IPS-20b (cell line): Measurements from ENCODE around the gene GABARAPL2.

Experiments used
- H3K27ac ChIP-seq: one replicate; pipeline ENCODE4 v1.5.1; 2013; ENCODE audit warnings: low read length
- H3K27me3 ChIP-seq: 2 replicates; pipeline ENCODE4 v1.6.1; 2013; ENCODE audit warnings: mild to moderate bottlenecking, low read length, inconsistent platforms; ENCODE audit not compliant: insufficient read depth
- H3K36me3 ChIP-seq: 2 replicates; pipeline ENCODE4 v1.6.1; 2013; ENCODE audit warnings: low read depth, mild to moderate bottlenecking, inconsistent platforms, low read length, moderate library complexity; ENCODE audit not compliant: insufficient read depth
- H3K4me1 ChIP-seq: 2 replicates; pipeline ENCODE4 v1.6.1; 2013; ENCODE audit warnings: mild to moderate bottlenecking, control low read depth, inconsistent platforms, low read length, moderate library complexity; ENCODE audit not compliant: insufficient read depth
- H3K4me3 ChIP-seq: 2 replicates; pipeline ENCODE4 v1.5.1; 2013; ENCODE audit warnings: mild to moderate bottlenecking, low read length, inconsistent platforms
- H3K9ac ChIP-seq: 2 replicates; pipeline ENCODE4 v1.6.1; 2013; ENCODE audit warnings: low read depth, mild to moderate bottlenecking, inconsistent platforms, low read length, moderate library complexity
- H3K9me3 ChIP-seq: 2 replicates; pipeline ENCODE4 v1.6.1; 2013; ENCODE audit warnings: mild to moderate bottlenecking, low read depth, low read length, inconsistent platforms; ENCODE audit not compliant: insufficient read depth

The GABARAPL2 gene

DNA sequence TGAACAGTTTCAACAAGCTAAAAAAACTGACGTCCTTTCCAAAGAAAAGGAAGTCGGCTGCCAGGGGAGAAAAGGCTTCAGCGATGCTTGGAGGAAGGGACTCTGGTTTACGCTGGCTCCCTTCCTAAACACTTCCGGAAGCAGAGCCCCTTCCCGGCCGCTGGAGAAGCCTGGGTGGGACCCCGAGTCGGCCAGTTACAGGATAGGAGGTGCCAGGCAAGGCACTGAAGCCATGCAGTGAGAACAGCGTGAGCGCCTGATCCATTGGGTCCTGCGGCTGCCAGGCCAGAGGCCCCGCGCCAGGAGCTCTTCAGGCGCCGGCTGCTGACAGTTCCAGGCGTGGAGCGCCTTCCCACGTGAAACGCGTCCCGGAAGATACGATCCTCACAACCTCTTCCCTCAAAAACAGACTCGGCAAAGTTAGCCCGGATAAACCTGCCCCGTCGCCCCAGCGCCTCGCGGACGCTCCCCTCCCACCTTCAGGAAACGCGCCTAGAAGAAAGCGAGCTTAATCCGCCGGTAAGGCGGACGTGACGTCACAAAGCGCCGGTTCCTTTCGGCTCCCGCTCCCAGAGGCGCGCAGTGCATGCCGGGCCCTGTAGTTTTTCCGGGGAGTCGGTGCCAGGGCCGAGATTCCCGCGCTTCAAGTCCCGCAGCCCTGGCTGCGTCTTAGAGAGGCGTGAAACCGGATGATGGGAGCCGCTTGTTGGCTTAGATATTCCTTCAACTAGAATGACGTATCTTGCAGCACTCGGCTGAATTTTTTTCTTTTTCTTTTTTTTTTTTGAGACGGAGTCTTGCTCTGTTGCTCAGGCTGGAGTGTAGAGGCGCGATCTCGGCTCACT is 56.8 kb downstream of the GABARAPL2 start, which contains the start of gene ADAT1:
ADAT1 (minus strand) TSS at position 521 of the 845 bp plus-strand sequence. CDS start 2,482 bp downstream, outside the sequence.
- Histone ChIP-seq H3K36me3 (peaks cover 54% of the 10 kb centered on the region), H3K4me3 (peak within 1 kb of the TSS; percentile 87), H3K27me3 (no peaks in the 10 kb centered on the region), H3K4me1 (no peaks in the 10 kb centered on the region), H3K9ac (peak within 1 kb of the TSS; percentile 98), H3K9me3 (no peaks in the 10 kb centered on the region), H3K27ac (peak within 1 kb of the TSS; percentile 82)

GRCh38 chr16:75624921-75625334 is 58.7 kb downstream of the GABARAPL2 start:
- H3K4me1 ChIP-seq: no peaks in the 10 kb centered on the region
- H3K4me3 ChIP-seq: no peak overlapping the region
- no peak overlapping the region for H3K27ac ChIP-seq
- H3K36me3 ChIP-seq: peaks cover 54% of the 10 kb centered on the region
- H3K9me3 ChIP-seq: no peaks in the 10 kb centered on the region
- H3K27me3 ChIP-seq: no peaks in the 10 kb centered on the region
- no peak overlapping the region for H3K9ac ChIP-seq

DNA sequence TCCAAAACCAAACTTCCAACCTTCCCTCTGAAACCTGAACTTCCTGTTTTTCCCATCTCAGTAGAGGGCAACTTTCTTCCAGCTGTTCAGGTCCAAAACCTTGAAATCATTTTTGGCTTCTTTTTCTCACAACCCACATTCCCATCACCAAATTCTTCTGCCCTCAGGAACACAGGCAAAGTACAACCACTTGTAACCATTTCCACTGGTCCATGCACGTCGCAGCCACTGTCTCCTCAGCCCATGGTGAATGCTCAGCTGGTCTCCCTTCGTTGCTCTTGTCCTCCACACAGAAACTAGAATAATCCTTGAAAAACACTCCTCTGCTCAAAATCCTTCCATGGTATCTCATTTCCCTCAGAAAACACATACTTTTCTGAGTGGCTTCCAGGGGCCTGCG is 60.6 kb downstream of the GABARAPL2 start:
- Histone ChIP-seq H3K27me3 (no peaks in the 10 kb centered on the region), H3K9ac (no peak overlapping the region), H3K9me3 (no peaks in the 10 kb centered on the region), H3K36me3 (peaks cover 65% of the 10 kb centered on the region), H3K4me1 (no peaks in the 10 kb centered on the region), H3K27ac (no peak overlapping the region), H3K4me3 (no peak overlapping the region)
